ENCODE measurements around the gene ACOT12.

- TF ChIP-seq POLR2A (IDR thresholded peaks at IDR 0.05), result no peak
- no peak for TF ChIP-seq CTCF (IDR thresholded peaks at IDR 0.05)
These were observed 7.3 kb upstream of the ACOT12 start for GRCh38 chr5:81401266-81401665.

Measured in right lobe of liver (tissue), 4 donors.